Inflammatory macrophage treated with lipopolysaccharide for 1 hour (primary cell): ENCODE measurements around the gene PAF1.

Experiments
- DNase-seq, 2 donors: peaks; one replicate each; pipeline ENCODE4 v3.0.0-alpha.2; 2020 to 2022

The PAF1 gene

GRCh38 chr19:39351537-39352064 is 39.3 kb downstream of the PAF1 start:
- peak; percentile 19 to 36 for DNase-seq

GRCh38 chr19:39350156-39350555 is 40.8 kb downstream of the PAF1 start:
- DNase-seq, result no peak

- no peak for DNase-seq
Observed at GRCh38 chr19:39349326-39349725, 41.6 kb downstream of the PAF1 start.

- no peak for DNase-seq
Observed at GRCh38 chr19:39347332-39348164, 43.4 kb downstream of the PAF1 start.

GRCh38 chr19:39345956-39346355 is 45.0 kb downstream of the PAF1 start:
- DNase-seq, result no peak

GRCh38 chr19:39342647-39343305 is 48.1 kb downstream of the PAF1 start:
- no peak for DNase-seq

GRCh38 chr19:39341719-39342604 is 48.9 kb downstream of the PAF1 start, which contains the start of gene SAMD4B:
SAMD4B (plus strand) TSS chr19:39342421; CDS start chr19:39356894, 14,473 bp downstream.
- DNase-seq, result peak; percentile 98

- DNase-seq, result peak; percentile 28 to 44
Observed at GRCh38 chr19:39341129-39341718, 49.7 kb downstream of the PAF1 start.

- DNase-seq, result peak in 1 of 2 donors; percentile 25
Observed at GRCh38 chr19:39340156-39340555, 50.8 kb downstream of the PAF1 start.

GRCh38 chr19:39339674-39340073 is 51.2 kb downstream of the PAF1 start:
- DNase-seq, result no peak

GRCh38 chr19:39336483-39336882 is 54.4 kb downstream of the PAF1 start:
- DNase-seq, result no peak
